Osteocyte (in vitro differentiated cells): ENCODE measurements around the gene FBXO36. TPM values are rescaled to one million over a fixed set of nuclear protein-coding genes. Genes with fewer than 3 reads are reported as not detected.

Experiments used
- DNase-seq: peaks from one replicate; pipeline ENCODE4 v3.0.0; 2021; ENCODE audit warnings: mixed read lengths; ENCODE audit not compliant: unreplicated experiment; ENCODE audit errors: extremely low spot score
- H3K27ac Mint-ChIP-seq: one replicate; pipeline ENCODE4 v1.8.0; 2021; ENCODE audit warnings: mild to moderate bottlenecking, mixed read lengths; ENCODE audit not compliant: unreplicated experiment
- H3K27me3 Mint-ChIP-seq: one replicate; pipeline ENCODE4 v1.8.0; 2021; ENCODE audit warnings: mixed read lengths; ENCODE audit not compliant: unreplicated experiment
- H3K36me3 Mint-ChIP-seq: one replicate; pipeline ENCODE4 v1.8.0; 2021; ENCODE audit warnings: mixed read lengths; ENCODE audit not compliant: unreplicated experiment
- H3K4me1 Mint-ChIP-seq: one replicate; pipeline ENCODE4 v1.8.0; 2021; ENCODE audit warnings: mixed read lengths; ENCODE audit not compliant: unreplicated experiment
- H3K4me3 Mint-ChIP-seq: one replicate; pipeline ENCODE4 v1.8.0; 2021; ENCODE audit warnings: mild to moderate bottlenecking, moderate library complexity, mixed read lengths; ENCODE audit not compliant: unreplicated experiment
- H3K9me3 Mint-ChIP-seq: one replicate; pipeline ENCODE4 v1.8.0; 2021; ENCODE audit warnings: mixed read lengths; ENCODE audit not compliant: unreplicated experiment
- total RNA-seq: library from RNA; stranded (reverse); gene quantifications from 2 replicates; pipeline ENCODE4 v1.2.1, GENCODE V29; 2021
- TF ChIP-seq, protein P1 (sequence below): fragments of 200-600 bp; sonication (generic); IDR thresholded peaks from 2 replicates; pipeline ENCODE4 v1.5.0; 2021; ENCODE audit warnings: antibody characterized with exemption, mild to moderate bottlenecking, moderate library complexity

The FBXO36 gene
- total RNA-seq, 1 donor from 2014 or later: 4.8 TPM

DNA sequence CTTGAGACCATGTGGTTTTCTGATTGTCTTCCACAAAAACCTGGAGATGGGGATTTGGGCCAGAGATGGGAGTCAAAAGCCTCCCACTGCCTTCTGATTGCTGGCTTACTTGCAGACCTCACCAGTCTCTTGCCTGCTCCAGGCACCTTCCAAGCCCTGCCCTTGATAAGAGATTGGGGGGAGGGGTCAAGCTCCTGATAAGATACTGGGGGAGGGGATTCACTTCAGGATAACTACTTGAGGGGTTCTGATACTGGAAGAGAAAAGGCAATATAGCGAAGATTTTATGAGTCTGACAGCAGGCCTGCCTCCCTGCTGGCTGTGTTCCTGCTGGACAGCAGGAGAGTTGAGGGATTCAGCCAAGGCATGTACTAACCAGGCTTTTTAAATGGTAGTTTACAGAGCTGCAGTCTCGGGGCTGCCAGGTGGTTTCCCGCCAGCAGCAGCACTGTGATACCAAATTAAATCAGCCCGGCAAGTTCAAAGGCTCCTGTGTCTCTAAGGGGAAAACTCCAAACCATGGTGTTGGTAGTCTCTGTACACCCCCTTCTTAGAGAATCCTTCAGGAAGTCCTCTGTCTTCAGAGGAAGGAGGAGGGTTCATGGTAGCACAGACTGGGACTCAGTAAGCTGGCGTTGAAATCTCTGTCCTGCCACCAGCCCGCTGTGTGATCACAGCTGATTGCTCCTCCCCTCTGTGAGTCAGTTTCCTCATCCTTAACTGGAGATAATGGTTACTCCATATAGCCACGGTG lies 58.3 kb downstream of the FBXO36 start:
- peaks cover 5% of the 10 kb centered on the region for H3K4me1 Mint-ChIP-seq
- H3K36me3 Mint-ChIP-seq: peaks cover 2% of the 10 kb centered on the region
- DNase-seq: no peak
- no peaks in the 10 kb centered on the region for H3K27me3 Mint-ChIP-seq
- no peak overlapping the region for H3K27ac Mint-ChIP-seq
- no peaks in the 10 kb centered on the region for H3K9me3 Mint-ChIP-seq
- H3K4me3 Mint-ChIP-seq: no peak overlapping the region
- TF ChIP-seq, protein P1, sequence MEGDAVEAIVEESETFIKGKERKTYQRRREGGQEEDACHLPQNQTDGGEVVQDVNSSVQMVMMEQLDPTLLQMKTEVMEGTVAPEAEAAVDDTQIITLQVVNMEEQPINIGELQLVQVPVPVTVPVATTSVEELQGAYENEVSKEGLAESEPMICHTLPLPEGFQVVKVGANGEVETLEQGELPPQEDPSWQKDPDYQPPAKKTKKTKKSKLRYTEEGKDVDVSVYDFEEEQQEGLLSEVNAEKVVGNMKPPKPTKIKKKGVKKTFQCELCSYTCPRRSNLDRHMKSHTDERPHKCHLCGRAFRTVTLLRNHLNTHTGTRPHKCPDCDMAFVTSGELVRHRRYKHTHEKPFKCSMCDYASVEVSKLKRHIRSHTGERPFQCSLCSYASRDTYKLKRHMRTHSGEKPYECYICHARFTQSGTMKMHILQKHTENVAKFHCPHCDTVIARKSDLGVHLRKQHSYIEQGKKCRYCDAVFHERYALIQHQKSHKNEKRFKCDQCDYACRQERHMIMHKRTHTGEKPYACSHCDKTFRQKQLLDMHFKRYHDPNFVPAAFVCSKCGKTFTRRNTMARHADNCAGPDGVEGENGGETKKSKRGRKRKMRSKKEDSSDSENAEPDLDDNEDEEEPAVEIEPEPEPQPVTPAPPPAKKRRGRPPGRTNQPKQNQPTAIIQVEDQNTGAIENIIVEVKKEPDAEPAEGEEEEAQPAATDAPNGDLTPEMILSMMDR: no peak

DNA sequence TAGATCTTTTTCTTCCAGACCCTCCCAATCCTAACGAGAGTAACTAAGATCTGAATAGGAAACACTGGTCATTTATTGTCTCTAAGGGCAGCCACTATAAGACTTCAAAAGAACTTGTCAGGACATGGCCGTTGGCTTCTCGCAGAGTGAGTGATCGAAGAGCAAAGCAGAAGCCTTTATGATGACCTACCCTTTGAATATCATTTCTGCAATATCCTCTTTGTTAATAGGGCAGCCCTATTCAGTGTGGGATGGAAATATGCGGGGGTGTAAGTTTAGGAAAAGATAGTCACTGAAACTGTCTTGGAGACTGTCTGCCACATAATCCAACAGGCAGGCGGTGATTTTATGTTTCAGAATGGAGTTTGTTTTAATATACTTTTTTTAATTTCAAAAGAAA lies 70.9 kb downstream of the FBXO36 start:
- Mint-ChIP-seq H3K4me1 (peaks cover 6% of the 10 kb centered on the region), H3K27ac (no peak overlapping the region), H3K4me3 (no peak overlapping the region), H3K9me3 (no peaks in the 10 kb centered on the region), H3K36me3 (peaks cover 12% of the 10 kb centered on the region), H3K27me3 (no peaks in the 10 kb centered on the region)
- no peak for DNase-seq
- TF ChIP-seq, protein P1: no peak

DNA sequence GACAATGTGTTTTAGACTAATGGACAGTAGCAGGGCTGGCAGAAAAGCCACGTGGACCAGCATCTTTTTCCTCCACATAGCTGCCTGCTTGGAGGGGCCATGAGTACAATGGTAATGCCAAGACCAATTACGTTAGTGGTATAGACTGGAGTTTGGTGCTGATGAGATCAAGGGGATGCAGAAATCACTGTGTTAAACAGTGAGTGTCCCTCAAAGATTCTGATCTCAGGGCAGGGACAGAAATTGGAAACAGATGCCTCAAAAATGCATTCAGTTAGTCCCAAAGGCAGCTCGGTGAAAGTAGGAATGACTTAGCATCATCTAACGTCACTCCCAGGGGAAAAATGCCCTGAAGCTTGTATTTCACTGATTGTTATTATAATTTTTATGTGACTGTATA lies 74.0 kb downstream of the FBXO36 start:
- H3K27me3 Mint-ChIP-seq: no peaks in the 10 kb centered on the region
- peaks cover 6% of the 10 kb centered on the region for H3K4me1 Mint-ChIP-seq
- no peak overlapping the region for H3K27ac Mint-ChIP-seq
- H3K4me3 Mint-ChIP-seq: no peak overlapping the region
- H3K36me3 Mint-ChIP-seq: peaks cover 12% of the 10 kb centered on the region
- no peak for DNase-seq
- H3K9me3 Mint-ChIP-seq: no peaks in the 10 kb centered on the region
- TF ChIP-seq, protein P1: no peak

DNA sequence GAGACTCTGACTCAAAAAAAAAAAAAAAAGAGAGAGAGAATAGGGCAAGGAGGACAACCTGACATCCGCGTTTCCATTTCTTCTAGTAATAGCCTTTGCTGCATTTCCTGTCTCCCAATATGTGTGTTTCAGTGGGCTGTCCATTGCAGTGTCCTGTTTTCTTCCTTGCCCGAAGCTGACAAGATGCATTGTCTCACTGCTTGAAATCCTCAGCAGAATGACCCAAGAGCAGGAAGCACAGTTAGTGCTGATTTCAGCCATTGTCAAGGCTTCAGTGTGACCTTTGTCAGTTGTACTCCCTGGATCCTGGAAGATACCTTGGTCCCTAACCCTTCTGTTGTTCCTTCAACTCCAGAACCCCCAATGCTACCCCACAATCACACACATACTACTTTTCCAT lies 75.3 kb downstream of the FBXO36 start:
- Mint-ChIP-seq H3K27me3 (no peaks in the 10 kb centered on the region), H3K4me3 (no peak overlapping the region), H3K4me1 (peaks cover 6% of the 10 kb centered on the region), H3K9me3 (no peaks in the 10 kb centered on the region), H3K36me3 (peaks cover 6% of the 10 kb centered on the region), H3K27ac (no peak overlapping the region)
- TF ChIP-seq, protein P1: no peak
- DNase-seq: no peak

DNA sequence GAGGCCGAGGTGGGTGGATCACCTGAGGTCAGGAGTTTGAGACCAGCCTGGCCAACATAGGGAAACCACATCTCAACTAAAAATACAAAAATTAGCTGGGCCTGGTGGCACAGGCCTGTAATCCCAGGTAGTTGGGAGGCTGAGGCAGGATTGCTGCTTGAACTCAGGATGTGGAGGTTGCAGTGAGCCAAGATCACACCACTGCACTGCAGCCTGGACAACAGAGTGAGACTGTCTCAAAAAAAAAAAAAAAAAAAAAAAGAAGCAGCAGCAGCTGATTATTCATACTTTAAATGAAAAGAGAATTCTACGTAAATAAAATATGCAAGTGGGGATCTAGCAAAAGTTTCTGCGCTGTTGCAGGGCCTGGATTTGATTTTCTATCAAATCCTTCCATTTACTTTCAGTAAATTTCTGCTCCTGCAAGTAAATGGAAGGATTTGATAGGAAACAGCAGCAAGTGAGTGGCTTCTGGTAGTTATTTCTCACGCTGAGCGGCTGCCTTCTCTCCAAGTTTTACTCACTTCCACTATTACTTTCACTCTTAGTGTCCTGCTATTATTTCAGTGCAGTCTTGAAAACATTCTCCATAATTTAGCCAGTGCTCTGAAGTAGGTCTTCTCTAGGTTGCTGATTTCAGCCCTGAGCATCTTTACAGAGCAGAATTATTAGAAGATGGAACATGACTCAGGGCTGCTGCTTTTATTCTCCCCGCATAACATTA lies 78.0 kb downstream of the FBXO36 start:
- Mint-ChIP-seq H3K36me3 (no peaks in the 10 kb centered on the region), H3K4me3 (no peak overlapping the region), H3K4me1 (peaks cover 6% of the 10 kb centered on the region), H3K9me3 (no peaks in the 10 kb centered on the region), H3K27ac (no peak overlapping the region), H3K27me3 (no peaks in the 10 kb centered on the region)
- TF ChIP-seq, protein P1: no peak
- DNase-seq: no peak
